Neural progenitor cell (in vitro differentiated cells): Measurements from ENCODE around the gene MAMLD1. TPM values are rescaled to one million over a fixed set of nuclear protein-coding genes. Genes with fewer than 3 reads are reported as not detected.

Experiments
- DNase-seq: peaks from one replicate; pipeline ENCODE4 v3.0.0-alpha.2; 2016; ENCODE audit warnings: low spot score
- H2AFZ ChIP-seq: fragments of 200-600 bp; sonication (generic); replicated peaks from 2 replicates; pipeline ENCODE4 v1.6.1; 2016; ENCODE audit warnings: antibody characterized with exemption
- H3F3A ChIP-seq: fragments of 200-600 bp; sonication (generic); 2 replicates; pipeline ENCODE4 v1.6.1; 2016; ENCODE audit warnings: antibody characterized with exemption, low read depth
- H3K27ac ChIP-seq: fragments of 200-600 bp; sonication (generic); 2 replicates; pipeline ENCODE4 v1.5.1; 2016; ENCODE audit warnings: mild to moderate bottlenecking
- H3K27me3 ChIP-seq: fragments of 200-600 bp; sonication (generic); 2 replicates; pipeline ENCODE4 v1.6.1; 2016; ENCODE audit warnings: mild to moderate bottlenecking, moderate library complexity
- H3K36me3 ChIP-seq: fragments of 200-600 bp; sonication (generic); 2 replicates; pipeline ENCODE4 v1.5.1; 2016
- H3K4me1 ChIP-seq: fragments of 200-600 bp; sonication (generic); 2 replicates; pipeline ENCODE4 v1.6.1; 2016; ENCODE audit warnings: mixed run types
- H3K4me2 ChIP-seq: fragments of 200-600 bp; sonication (generic); 2 replicates; pipeline ENCODE4 v1.6.1; 2016
- H3K4me3 ChIP-seq: fragments of 200-600 bp; sonication (generic); 2 replicates; pipeline ENCODE4 v1.5.1; 2016
- H3K79me2 ChIP-seq: fragments of 200-600 bp; sonication (generic); 2 replicates; pipeline ENCODE4 v1.6.1; 2016; ENCODE audit warnings: low read depth
- H3K9ac ChIP-seq: fragments of 200-600 bp; sonication (generic); 2 replicates; pipeline ENCODE4 v1.6.1; 2016
- H3K9me3 ChIP-seq: fragments of 200-600 bp; sonication (generic); 2 replicates; pipeline ENCODE4 v1.5.1; 2016; ENCODE audit warnings: low read depth
- H4K20me1 ChIP-seq: fragments of 200-600 bp; sonication (generic); 2 replicates; pipeline ENCODE4 v1.6.1; 2016; ENCODE audit warnings: low read depth
- H3K27ac Mint-ChIP-seq: 3 replicates; pipeline ENCODE4 v1.8.0; 2021; ENCODE audit warnings: mixed read lengths
- H3K27me3 Mint-ChIP-seq: 2 replicates; pipeline ENCODE4 v1.8.0; 2022; ENCODE audit warnings: low read depth, mild to moderate bottlenecking, inconsistent platforms, moderate library complexity, mixed read lengths; ENCODE audit not compliant: insufficient read depth
- H3K36me3 Mint-ChIP-seq: 3 replicates; pipeline ENCODE4 v1.8.0; 2021; ENCODE audit warnings: mixed read lengths
- H3K4me1 Mint-ChIP-seq: 3 replicates; pipeline ENCODE4 v1.8.0; 2021; ENCODE audit warnings: mixed read lengths
- H3K4me3 Mint-ChIP-seq: 3 replicates; pipeline ENCODE4 v1.8.0; 2021; ENCODE audit warnings: mild to moderate bottlenecking, moderate library complexity, mixed read lengths
- H3K9me3 Mint-ChIP-seq: 3 replicates; pipeline ENCODE4 v1.8.0; 2020; ENCODE audit warnings: mixed read lengths
- CTCF ChIP-seq: fragments of 200-600 bp; sonication (generic); IDR thresholded peaks from 2 replicates; pipeline ENCODE4 v1.5.1; 2017; ENCODE audit warnings: antibody characterized with exemption, mild to moderate bottlenecking
- EZH2 ChIP-seq: fragments of 200-600 bp; sonication (generic); IDR thresholded peaks from 2 replicates; pipeline ENCODE4 v1.6.1; 2017; ENCODE audit warnings: antibody characterized with exemption, mild to moderate bottlenecking, moderate library complexity
- EZH2phosphoT487 ChIP-seq: fragments of 200-600 bp; sonication (generic); IDR thresholded peaks from 2 replicates; pipeline ENCODE4 v1.6.1; 2017; ENCODE audit warnings: antibody characterized with exemption
- total RNA-seq: library from RNA; depleted of rRNA; stranded (reverse); fragments of >200 nt; gene quantifications from 2 replicates; pipeline ENCODE4 v1.2.3, GENCODE V29; 2015; ENCODE audit warnings: low replicate concordance

Gene MAMLD1
- total RNA-seq, 1 donor from 2014 or later: not detected

- H3K9ac ChIP-seq: no peak overlapping the region
- TF ChIP-seq EZH2: no peak
- no peak for TF ChIP-seq EZH2phosphoT487
- no peak for TF ChIP-seq CTCF
- no peaks in the 10 kb centered on the region for H3K79me2 ChIP-seq
- Mint-ChIP-seq H3K4me3 (no peak overlapping the region), H3K27me3 (peaks cover 5% of the 10 kb centered on the region), H3K36me3 (no peaks in the 10 kb centered on the region), H3K27ac (peak overlapping the region; percentile 38), H3K9me3 (peaks cover 10% of the 10 kb centered on the region), H3K4me1 (peaks cover 16% of the 10 kb centered on the region)
- H3K27ac ChIP-seq: no peak overlapping the region
- no peak overlapping the region for H3K4me2 ChIP-seq
- peak overlapping the region; percentile 58 for H2AFZ ChIP-seq
- peaks cover 37% of the 10 kb centered on the region for H3K27me3 ChIP-seq
- no peaks in the 10 kb centered on the region for H3K4me1 ChIP-seq
- no peak overlapping the region for H3K4me3 ChIP-seq
- H4K20me1 ChIP-seq: no peaks in the 10 kb centered on the region
- no peak for DNase-seq
- H3K36me3 ChIP-seq: no peaks in the 10 kb centered on the region
- H3K9me3 ChIP-seq: no peaks in the 10 kb centered on the region
- no peaks in the 10 kb centered on the region for H3F3A ChIP-seq
Measured at GRCh38 chrX:150548251-150548650, 185.1 kb downstream of the MAMLD1 start.

GRCh38 chrX:150548684-150549083 is 185.6 kb downstream of the MAMLD1 start:
- H3F3A ChIP-seq: no peaks in the 10 kb centered on the region
- Mint-ChIP-seq H3K4me3 (no peak overlapping the region), H3K9me3 (peaks cover 10% of the 10 kb centered on the region), H3K4me1 (peaks cover 14% of the 10 kb centered on the region), H3K27me3 (peaks cover 3% of the 10 kb centered on the region), H3K27ac (peak overlapping the region; percentile 20), H3K36me3 (no peaks in the 10 kb centered on the region)
- no peak for DNase-seq
- no peak overlapping the region for H2AFZ ChIP-seq
- no peaks in the 10 kb centered on the region for H3K36me3 ChIP-seq
- no peaks in the 10 kb centered on the region for H3K4me1 ChIP-seq
- H3K27me3 ChIP-seq: peaks cover 37% of the 10 kb centered on the region
- no peaks in the 10 kb centered on the region for H3K79me2 ChIP-seq
- H4K20me1 ChIP-seq: no peaks in the 10 kb centered on the region
- no peak overlapping the region for H3K9ac ChIP-seq
- H3K4me3 ChIP-seq: no peak overlapping the region
- no peak for TF ChIP-seq CTCF
- no peak for TF ChIP-seq EZH2
- no peak for TF ChIP-seq EZH2phosphoT487
- H3K27ac ChIP-seq: no peak overlapping the region
- no peaks in the 10 kb centered on the region for H3K9me3 ChIP-seq
- H3K4me2 ChIP-seq: no peak overlapping the region

GRCh38 chrX:150551963-150552362 is 188.8 kb downstream of the MAMLD1 start:
- peaks cover 14% of the 10 kb centered on the region for H3K9me3 Mint-ChIP-seq
- H3K9ac ChIP-seq: no peak overlapping the region

More at GRCh38 chrX:150551963-150552362, 188.8 kb downstream of the MAMLD1 start:
- Mint-ChIP-seq H3K27ac (no peak overlapping the region), H3K4me1 (peaks cover 4% of the 10 kb centered on the region), H3K36me3 (no peaks in the 10 kb centered on the region), H3K27me3 (peaks cover 3% of the 10 kb centered on the region), H3K4me3 (no peak overlapping the region)
- no peak overlapping the region for H2AFZ ChIP-seq
- DNase-seq: no peak
- H3K27me3 ChIP-seq: peaks cover 32% of the 10 kb centered on the region
- no peaks in the 10 kb centered on the region for H3K36me3 ChIP-seq
- no peaks in the 10 kb centered on the region for H3K9me3 ChIP-seq
- no peaks in the 10 kb centered on the region for H3F3A ChIP-seq
- no peaks in the 10 kb centered on the region for H4K20me1 ChIP-seq
- no peak overlapping the region for H3K4me2 ChIP-seq
- no peak overlapping the region for H3K4me3 ChIP-seq
- H3K79me2 ChIP-seq: no peaks in the 10 kb centered on the region
- no peak overlapping the region for H3K27ac ChIP-seq
- TF ChIP-seq EZH2 (no peak), EZH2phosphoT487 (no peak), CTCF (no peak)
- H3K4me1 ChIP-seq: no peaks in the 10 kb centered on the region
